ENCODE results near the gene TRPM2.

Gene TRPM2

GRCh38 chr21:44418108-44418875 is 64.9 kb downstream of the TRPM2 start:
- no peak for DNase-seq

GRCh38 chr21:44418876-44419230 is 65.4 kb downstream of the TRPM2 start:
- no peak for DNase-seq

- no peak for DNase-seq
Observed at GRCh38 chr21:44419679-44420078, 66.3 kb downstream of the TRPM2 start.

DNA sequence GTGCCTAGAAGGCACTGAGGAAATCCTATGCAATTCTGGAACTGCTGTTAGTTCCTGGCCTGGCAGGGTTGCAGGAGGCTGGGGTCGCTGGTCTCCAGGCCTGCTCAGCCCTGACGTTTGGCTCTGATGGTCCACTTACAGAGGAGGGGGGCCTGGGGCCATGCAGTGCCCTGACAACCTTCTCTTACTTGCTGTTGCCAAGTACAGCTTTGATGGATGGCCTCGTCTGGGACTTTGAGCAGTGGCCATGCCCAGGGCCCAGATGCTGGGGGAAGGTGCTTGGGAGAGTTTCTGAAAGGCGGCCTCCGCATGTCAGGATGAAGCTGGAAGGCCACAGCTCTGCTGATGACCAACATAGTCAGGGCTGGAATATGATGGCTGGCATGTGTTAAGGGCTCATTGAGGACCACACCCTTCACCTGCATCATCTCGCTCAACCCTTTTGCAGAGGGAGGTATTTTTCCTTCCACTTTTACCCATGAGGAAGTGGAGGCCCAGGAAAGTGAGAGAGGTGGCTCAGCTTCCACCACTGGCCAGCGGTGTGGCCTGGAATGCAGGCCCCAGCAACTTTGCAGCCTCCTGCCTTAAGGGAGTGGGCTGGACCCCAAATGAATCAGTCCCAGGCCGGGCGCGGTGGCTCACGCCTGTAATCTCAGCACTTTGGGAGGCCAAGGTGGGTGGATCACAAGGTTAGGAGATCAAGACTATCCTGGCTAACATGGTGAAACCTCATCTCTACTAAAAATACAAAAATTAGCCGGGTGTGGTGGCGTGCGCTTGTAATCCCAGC is 67.2 kb downstream of the TRPM2 start:
- DNase-seq: no peak

DNA sequence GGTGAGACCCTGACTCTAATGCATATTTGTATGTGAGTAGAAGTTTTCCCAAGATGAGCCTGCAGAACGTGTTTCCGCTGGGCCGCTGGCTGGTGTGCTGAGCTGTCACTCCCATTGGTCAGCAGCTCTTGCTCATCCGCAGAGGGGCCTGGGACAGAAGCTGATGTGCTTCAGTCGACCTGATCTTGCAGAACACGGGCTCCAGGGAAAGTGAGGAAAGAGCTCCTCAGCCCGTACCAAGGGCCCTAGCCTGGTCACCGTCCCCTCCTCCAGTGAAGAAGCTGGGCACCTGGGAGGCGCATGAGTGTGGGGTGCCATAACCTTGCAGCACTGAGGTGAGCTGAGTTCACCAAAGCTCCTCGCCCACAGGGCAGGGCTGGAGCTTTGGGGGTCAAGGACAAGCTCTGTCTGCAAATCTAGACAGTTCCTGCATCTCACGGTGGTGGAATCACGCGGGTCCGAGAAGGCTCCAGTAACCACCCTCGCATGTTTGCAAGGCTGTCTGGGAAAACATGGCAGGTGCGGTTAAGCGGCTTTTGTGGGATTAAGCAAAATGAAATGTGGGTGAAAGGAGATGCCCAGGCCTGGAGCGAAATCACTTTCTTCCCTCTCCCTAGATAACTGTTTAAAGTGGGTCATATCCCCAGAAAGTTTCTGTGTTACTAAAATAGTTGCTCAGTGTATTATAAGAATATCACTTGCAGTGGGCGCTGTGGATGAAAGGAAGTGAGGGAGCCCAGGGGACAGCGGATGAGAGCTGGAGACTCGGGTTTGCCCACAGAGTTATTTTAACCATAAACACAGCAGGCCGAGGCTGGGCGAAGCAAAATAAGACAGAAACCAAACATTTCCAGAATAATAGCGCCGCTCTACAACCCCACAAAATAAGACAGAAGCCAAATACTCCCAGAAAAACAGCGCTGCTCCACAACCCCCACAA is 68.8 kb downstream of the TRPM2 start:
- no peak for DNase-seq

DNA sequence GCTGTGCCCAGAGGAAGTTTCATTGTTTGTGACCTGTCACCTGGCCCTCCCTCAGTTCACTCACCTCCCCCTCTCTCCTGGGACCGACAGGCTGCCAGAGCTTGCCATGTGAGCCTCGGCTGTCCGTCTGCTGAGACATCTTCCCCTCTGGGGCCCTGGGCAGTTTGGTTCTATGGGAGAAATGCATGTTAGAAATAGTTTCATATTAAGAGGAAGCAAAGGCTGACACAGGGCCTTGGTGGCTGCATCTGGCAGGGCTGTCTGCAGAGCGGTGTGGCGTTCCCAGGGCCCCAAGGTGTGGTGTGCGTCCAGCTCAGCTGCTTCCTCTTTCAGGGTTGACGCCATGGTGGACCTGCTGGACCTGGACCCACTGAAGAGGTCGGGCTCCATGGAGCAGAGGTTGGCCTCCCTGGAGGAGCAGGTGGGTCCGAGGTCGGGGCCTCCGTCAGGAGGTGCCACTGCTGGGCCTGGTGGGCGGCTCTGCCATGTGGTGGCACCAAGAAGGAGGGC is 69.9 kb downstream of the TRPM2 start:
- DNase-seq: no peak

GRCh38 chr21:44423941-44424607 is 70.7 kb downstream of the TRPM2 start:
- DNase-seq: no peak

GRCh38 chr21:44424608-44425306 is 71.3 kb downstream of the TRPM2 start:
- no peak for DNase-seq

DNA sequence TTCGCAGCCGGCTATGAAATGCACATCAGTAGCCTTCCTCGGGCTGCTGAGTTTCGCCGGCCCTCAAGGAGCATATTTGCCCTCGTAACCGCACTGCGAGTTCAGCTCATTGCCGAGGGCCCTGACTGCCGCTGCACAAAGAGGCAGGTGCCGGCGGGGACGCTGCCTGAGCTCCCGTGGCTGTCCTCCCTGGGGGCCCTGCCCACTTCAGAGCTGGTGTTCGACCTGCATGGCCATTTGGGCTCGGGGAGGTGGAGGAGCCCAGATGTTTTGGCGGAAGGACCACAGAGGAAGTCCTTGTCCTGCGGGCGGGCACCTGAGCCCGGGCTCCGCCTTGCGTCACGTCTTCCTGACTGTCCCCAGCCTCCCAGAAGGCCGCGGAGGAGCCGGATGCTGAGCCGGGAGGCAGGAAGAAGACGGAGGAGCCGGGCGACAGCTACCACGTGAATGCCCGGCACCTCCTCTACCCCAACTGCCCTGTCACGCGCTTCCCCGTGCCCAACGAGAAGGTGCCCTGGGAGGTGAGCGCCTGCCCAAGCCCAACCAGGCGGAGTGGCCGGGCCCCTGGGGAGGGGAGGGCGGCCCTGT is 72.0 kb downstream of the TRPM2 start:
- no peak for DNase-seq

DNA sequence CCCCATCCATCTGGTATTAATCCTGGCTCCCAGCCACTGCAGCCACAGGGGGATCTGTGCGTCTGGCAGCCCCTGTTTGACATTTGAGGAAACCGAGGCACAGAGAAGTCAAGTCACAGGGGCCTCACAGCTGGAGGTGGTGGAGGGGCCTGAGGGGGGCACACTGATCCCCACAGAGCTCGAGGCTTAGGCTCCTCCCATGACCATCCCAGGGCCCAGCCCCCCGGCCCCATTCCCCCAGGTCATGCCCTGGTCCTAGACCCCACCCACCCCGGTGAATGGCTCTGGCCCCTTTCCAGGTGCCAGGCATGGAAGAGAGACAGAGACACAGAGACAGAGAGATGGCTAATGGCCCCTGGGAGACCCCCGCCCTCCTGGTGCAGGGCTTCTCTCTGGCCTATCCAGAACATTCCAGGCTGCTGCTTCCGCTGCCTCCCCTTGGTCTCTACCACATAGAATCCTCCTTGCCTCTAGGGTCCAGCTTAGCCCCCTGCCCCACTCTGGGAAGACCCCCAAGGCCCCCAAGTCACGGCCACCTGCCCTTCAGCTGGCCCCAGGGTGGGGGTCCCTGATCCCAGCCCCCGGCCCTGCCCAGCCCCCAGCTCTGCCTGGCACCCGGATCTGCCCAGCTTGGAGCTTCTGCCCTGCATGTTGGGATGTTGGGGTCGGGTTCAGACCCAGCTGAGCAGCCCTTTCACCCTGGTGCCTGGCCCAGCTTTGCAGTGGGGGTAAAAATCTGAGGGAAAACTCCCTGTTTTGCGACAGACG is 72.7 kb downstream of the TRPM2 start:
- no peak for DNase-seq

- DNase-seq: no peak
Observed at GRCh38 chr21:44426663-44427191, 73.3 kb downstream of the TRPM2 start.

GRCh38 chr21:44427241-44428120 is 74.1 kb downstream of the TRPM2 start:
- peak; percentile 80 for DNase-seq

GRCh38 chr21:44428281-44428960 is 75.0 kb downstream of the TRPM2 start:
- DNase-seq: peak; percentile 95

DNA sequence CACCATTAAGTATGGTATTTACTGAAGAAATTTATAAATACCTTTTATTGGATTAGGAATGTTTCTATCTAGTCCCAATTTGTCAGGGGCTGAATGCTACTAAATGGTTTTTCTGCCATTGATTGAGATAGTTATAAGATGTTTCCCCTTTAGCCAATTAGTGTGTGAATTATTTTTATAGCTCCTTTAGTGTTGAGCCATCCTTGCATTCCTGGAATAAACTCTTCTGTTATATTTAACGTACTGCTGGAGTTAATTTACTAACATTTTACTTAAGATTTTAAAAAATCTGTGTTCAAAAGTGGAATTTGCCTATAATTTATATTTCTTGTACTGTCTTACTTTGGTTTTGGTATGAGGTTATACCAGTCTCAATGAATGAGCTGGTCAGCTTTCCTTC is 76.5 kb downstream of the TRPM2 start:
- no peak for DNase-seq

DNA sequence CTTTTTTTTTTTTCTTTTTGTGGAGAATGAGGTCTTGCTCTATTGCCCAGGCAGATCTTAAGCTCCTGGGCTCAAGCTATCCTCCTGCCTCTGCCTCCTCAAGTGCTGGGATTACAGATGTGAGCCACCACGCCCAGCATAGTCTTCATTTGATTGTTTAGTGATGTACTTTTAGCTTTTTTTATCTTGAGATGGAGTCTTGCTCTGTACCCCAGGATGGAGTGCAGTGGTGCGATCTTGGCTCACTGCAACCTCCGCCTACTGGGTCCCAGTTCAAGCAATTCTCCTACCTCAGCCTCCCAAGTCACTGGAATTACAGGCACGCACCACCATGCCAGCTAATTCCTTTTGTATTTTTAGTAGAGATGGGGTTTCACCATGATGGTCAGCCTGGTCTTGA is 77.9 kb downstream of the TRPM2 start:
- no peak for DNase-seq

DNA sequence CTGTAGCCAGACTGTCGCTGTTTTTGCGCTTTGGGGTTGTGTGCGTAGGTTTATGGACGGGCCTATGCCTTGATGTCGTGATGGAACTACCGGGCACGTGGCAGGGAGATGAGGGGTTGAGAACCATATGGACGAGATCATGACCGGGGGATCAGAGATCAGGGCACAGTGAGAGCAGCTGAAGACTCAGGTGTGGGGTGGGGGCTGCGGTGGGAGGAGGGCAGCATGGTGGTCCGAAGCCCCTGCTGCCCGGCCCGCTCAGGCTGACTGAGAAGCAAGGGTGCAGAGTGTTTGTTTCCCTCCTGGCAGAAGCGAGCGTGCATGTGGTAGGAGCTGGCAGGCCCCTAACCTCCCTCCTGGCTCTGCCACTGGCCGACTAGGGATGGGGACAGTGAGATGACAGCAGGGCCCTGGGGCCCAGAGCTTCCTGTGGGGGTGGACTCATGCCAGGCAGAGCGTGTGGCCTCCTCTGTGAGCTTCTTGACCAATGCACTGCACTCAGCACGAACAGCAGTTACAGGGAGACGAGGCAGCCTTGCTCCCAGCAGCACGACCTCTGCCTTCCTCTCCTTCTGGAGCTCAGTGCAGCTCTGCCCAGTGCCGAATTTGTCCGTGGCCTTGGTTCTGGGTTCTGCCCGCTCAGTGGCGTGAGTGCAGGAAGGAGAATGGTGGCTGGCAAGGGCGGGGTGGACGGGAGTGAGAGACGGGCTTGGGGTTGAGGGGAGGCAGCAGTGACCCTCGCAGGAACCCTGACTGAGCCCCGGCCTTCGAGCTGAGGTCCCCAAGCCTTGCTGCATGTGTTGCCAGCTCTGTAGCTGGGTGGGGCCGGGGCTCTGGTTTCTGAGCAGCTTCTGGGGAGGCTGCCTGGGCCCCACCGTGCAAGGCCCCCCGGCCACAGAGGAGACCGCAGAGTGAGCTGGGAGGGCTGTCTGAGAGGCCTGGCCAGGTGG is 79.7 kb downstream of the TRPM2 start:
- no peak for DNase-seq

- no peak for DNase-seq
Observed at GRCh38 chr21:44433791-44434567, 80.6 kb downstream of the TRPM2 start.

All from NCI-H2029 treated with DMSO at 0.1 percent for 48 hours (cell line).